Measurements from ENCODE around the gene DPP6.

- TF ChIP-seq POLR2AphosphoS5 (IDR thresholded peaks at IDR 0.05; ENCODE audit: low read depth, low read length): no peak
- TF ChIP-seq CTCF (IDR thresholded peaks at IDR 0.05; ENCODE audit: control extremely low read depth in 1 of 3, insufficient read depth in 1 of 3, low read depth in 1 of 3, low read length in 3 of 3): no peak
- TF ChIP-seq POLR2A (IDR thresholded peaks at IDR 0.05; ENCODE audit: control extremely low read depth in 1 of 2, low read depth in 2 of 2, low read length in 2 of 2): no peak
- no peak for TF ChIP-seq YY1 (IDR thresholded peaks at IDR 0.05; ENCODE audit: low read depth, low read length)
Measured at GRCh38 chr7:154791611-154792010, 739.4 kb downstream of the DPP6 start.
